Panc1 (cell line): ENCODE measurements around the gene IARS1. TPM values are rescaled to one million over a fixed set of nuclear protein-coding genes. Genes with fewer than 3 reads are reported as not detected.

Experiments used
- ATAC-seq: fragments of 200-7000 bp; cut with Tn5 transposase; 2 replicates; pipeline ENCODE4 v1.9.1; 2020; ENCODE audit warnings: mild to moderate bottlenecking, moderate library complexity
- BruUV-seq: library from RNA; stranded (reverse); fragments of 400-500 nt; replicated peaks from 2 replicates; lab custom pipeline; 2021; lab: Mats Ljungman, UMichigan
- CTCF ChIA-PET: fragments of 300-600 bp; sonication (Branson Sonifier 250); formaldehyde crosslinking; loops from one replicate; lab custom pipeline; 2022; ENCODE audit warnings: antibody characterized with exemption; lab: Charles Lee
- POLR2A ChIA-PET: fragments of 300-600 bp; sonication (Branson Sonifier 250); formaldehyde crosslinking; loops from one replicate; lab custom pipeline; 2022; ENCODE audit warnings: antibody characterized with exemption; lab: Charles Lee
- DNase-seq: peaks from one replicate; pipeline ENCODE4 v3.0.0-alpha.2; 2010; ENCODE audit warnings: low read depth, low spot score
- H3K27ac ChIP-seq: 2 replicates; pipeline ENCODE4 v1.5.1; 2011; ENCODE audit warnings: mild to moderate bottlenecking, low read length, inconsistent platforms
- H3K27me3 ChIP-seq: fragments of 200-500 bp; sonication (Bioruptor generic); 2 replicates; pipeline ENCODE4 v1.6.0; 2014; ENCODE audit warnings: low read length, inconsistent platforms; ENCODE audit not compliant: control insufficient read depth, insufficient read depth
- H3K36me3 ChIP-seq: fragments of 200-500 bp; sonication (Bioruptor generic); 2 replicates; pipeline ENCODE4 v1.5.1; 2014; ENCODE audit warnings: inconsistent platforms, mild to moderate bottlenecking, low read length, moderate library complexity; ENCODE audit not compliant: control insufficient read depth, insufficient read depth
- H3K4me1 ChIP-seq: 2 replicates; pipeline ENCODE4 v1.5.1; 2011; ENCODE audit warnings: inconsistent platforms, mild to moderate bottlenecking, low read length, moderate library complexity; ENCODE audit not compliant: control insufficient read depth, insufficient read depth
- H3K4me3 ChIP-seq, 2 experiments: 2 replicates each; pipeline ENCODE4 v1.5.1; 2011 to 2012; ENCODE audit warnings: low read depth in 2 of 2, low read length in 2 of 2, mild to moderate bottlenecking in 2 of 2, inconsistent platforms in 1 of 2, moderate library complexity in 1 of 2
- H3K9me3 ChIP-seq: fragments of 200-500 bp; sonication (Bioruptor generic); 2 replicates; pipeline ENCODE4 v1.5.1; 2014; ENCODE audit warnings: low read depth, mild to moderate bottlenecking, inconsistent platforms, low read length, moderate library complexity; ENCODE audit not compliant: control insufficient read depth, insufficient read depth
- CTCF ChIP-seq: fragments of 450-650 bp; IDR thresholded peaks from 2 replicates; pipeline ENCODE4 v1.5.1; 2017; ENCODE audit warnings: mild to moderate bottlenecking
- POLR2AphosphoS5 ChIP-seq: IDR thresholded peaks from 2 replicates; pipeline ENCODE4 v1.6.1; 2012; ENCODE audit warnings: mild to moderate bottlenecking, low read depth, low read length, moderate library complexity
- REST ChIP-seq, 2 experiments: IDR thresholded peaks; 2 replicates each; pipeline ENCODE4 v1.6.1; 2011 to 2012; ENCODE audit warnings: low read depth in 2 of 2, control low read depth in 1 of 2, low read length in 1 of 2, mild to moderate bottlenecking in 1 of 2, moderate library complexity in 1 of 2; ENCODE audit not compliant: insufficient read depth in 1 of 2
- SIN3A ChIP-seq: IDR thresholded peaks from 2 replicates; pipeline ENCODE4 v1.6.1; 2012; ENCODE audit warnings: low read depth, mild to moderate bottlenecking, low read length, moderate library complexity, borderline replicate concordance; ENCODE audit not compliant: insufficient read depth
- TCF7L2 ChIP-seq: IDR thresholded peaks from 2 replicates; pipeline ENCODE4 v1.6.1; 2011; ENCODE audit warnings: mild to moderate bottlenecking, low read depth, low read length, inconsistent platforms
- in situ Hi-C: cut with HindIII; loops from 2 replicates; pipeline ENCODE4 v1.10.0; 2016; ENCODE audit warnings: low sequenced_read_pairs, low pct_unique_long_range_greater_than_20kb
- intact Hi-C: fragments of 100-400 bp; cut with micrococcal nuclease; formaldehyde crosslinking; loops from one replicate; pipeline ENCODE4 v1.10.0; 2022; ENCODE audit not compliant: unreplicated experiment
- total RNA-seq: library from RNA; stranded (reverse); gene quantifications from one replicate; pipeline ENCODE4 v1.2.1, GENCODE V29; 2021; ENCODE audit not compliant: unreplicated experiment

The IARS1 gene
- total RNA-seq, 1 experiment from 2014 or later = 116 TPM

GRCh38 chr9:92313624-92314012 is 20.1 kb upstream of the IARS1 start:
- Histone ChIP-seq H3K4me3 (no peak overlapping the region), H3K4me1 (no peaks in the 10 kb centered on the region), H3K27me3 (no peaks in the 10 kb centered on the region), H3K36me3 (peaks cover 25% of the 10 kb centered on the region), H3K9me3 (no peaks in the 10 kb centered on the region), H3K27ac (no peak overlapping the region)
- in situ Hi-C loops (no loop called here), intact Hi-C loops (no loop called here)
- no peak for TF ChIP-seq POLR2AphosphoS5
- TF ChIP-seq REST (IDR thresholded peaks at IDR 0.05; ENCODE audit: insufficient read depth in 1 of 2, low read depth in 2 of 2, low read length in 1 of 2) = no peak
- TF ChIP-seq CTCF = no peak
- TF ChIP-seq SIN3A = no peak
- no peak for TF ChIP-seq TCF7L2
- no TSS peak for BruUV-seq
- no peak for ATAC-seq
- POLR2A ChIA-PET = no interaction called here
- no peak for DNase-seq
- CTCF ChIA-PET = no interaction called here

- Histone ChIP-seq H3K27ac (no peak overlapping the region), H3K27me3 (no peaks in the 10 kb centered on the region), H3K9me3 (no peaks in the 10 kb centered on the region), H3K4me1 (no peaks in the 10 kb centered on the region), H3K36me3 (peaks cover 24% of the 10 kb centered on the region), H3K4me3 (no peak overlapping the region)
- ChIA-PET CTCF (no interaction called here), POLR2A (no interaction called here)
- BruUV-seq = no TSS peak
- ATAC-seq (no peak), DNase-seq (no peak)
- intact Hi-C loops = no loop called here
- in situ Hi-C loops = no loop called here
- TF ChIP-seq REST (IDR thresholded peaks at IDR 0.05; ENCODE audit: insufficient read depth in 1 of 2, low read depth in 2 of 2, low read length in 1 of 2) = no peak
- no peak for TF ChIP-seq POLR2AphosphoS5
- TF ChIP-seq SIN3A = no peak
- TF ChIP-seq TCF7L2 = no peak
- TF ChIP-seq CTCF = no peak
These were observed 19.6 kb upstream of the IARS1 start for GRCh38 chr9:92312887-92313623.
